GM12873 (cell line): ENCODE results near the gene PGK1.

Experiments used
- CTCF ChIP-seq: IDR thresholded peaks from 2 replicates; pipeline ENCODE4 v1.5.1; 2012; ENCODE audit warnings: low read depth, mild to moderate bottlenecking, moderate library complexity, low read length, control low read depth; ENCODE audit not compliant: insufficient read depth; ENCODE audit errors: missing control alignments

PGK1 gene

DNA sequence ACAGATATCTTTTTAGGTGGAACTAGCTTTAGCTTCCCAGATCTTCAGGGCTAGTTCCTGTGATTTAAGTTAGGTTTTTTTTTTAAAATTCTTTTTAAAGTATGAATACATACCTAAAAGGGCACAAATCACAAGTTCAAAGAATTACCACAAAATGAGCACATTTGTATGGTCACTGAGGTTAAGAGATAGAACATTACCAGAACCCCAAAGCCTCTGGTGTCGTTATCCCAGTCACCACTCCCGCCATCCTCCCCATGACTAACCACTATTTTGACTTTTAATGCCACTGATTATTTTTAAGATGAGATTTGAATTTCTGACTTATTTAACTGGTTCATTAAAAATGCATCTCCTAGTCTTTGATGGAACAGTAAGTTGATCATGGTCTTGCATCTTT lies 5.4 kb downstream of the PGK1 start:
- TF ChIP-seq CTCF = no peak

- no peak for TF ChIP-seq CTCF
Observed at GRCh38 chrX:78111140-78111931, 7.3 kb downstream of the PGK1 start.

DNA sequence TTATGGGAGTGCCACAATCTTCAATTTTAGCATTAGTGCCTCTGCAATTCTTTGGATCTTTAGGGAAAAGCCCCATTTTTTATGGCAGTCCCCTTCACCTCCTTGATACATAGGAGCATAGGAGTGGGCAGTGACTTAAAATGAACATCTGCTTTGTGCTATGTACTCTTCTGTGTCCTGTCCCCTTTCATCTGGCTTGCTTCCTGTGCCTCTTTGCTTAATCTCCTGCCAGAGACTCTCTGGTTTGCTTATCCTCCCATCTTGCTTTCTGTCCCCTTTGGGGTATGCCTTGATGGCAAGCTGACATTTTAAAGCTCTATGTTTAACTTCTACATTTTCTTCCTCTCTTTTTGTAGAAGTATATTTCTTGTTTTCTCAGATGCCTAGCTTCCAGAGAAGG lies 12.3 kb downstream of the PGK1 start:
- no peak for TF ChIP-seq CTCF

DNA sequence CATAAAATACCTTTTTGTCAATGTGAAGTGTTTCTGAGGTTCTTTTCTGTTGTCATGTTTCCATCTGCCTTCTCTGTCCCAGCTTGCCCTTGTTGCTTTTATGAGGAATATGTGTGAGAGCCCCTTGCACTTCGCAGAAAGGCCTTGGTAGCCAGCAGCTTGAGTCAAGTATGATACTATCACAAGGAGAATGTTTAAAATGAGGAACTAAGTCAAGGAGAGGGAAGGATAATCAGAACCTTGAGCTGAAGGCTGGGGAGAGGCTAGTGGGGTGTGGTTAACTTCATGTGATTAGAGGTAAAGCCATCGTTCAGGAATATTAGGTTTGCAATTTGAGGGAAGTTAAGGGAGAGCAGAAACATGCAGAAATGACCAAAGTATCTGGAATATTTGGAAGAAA lies 12.7 kb downstream of the PGK1 start:
- no peak for TF ChIP-seq CTCF

GRCh38 chrX:78118628-78119027 lies 14.6 kb downstream of the PGK1 start:
- TF ChIP-seq CTCF = no peak

DNA sequence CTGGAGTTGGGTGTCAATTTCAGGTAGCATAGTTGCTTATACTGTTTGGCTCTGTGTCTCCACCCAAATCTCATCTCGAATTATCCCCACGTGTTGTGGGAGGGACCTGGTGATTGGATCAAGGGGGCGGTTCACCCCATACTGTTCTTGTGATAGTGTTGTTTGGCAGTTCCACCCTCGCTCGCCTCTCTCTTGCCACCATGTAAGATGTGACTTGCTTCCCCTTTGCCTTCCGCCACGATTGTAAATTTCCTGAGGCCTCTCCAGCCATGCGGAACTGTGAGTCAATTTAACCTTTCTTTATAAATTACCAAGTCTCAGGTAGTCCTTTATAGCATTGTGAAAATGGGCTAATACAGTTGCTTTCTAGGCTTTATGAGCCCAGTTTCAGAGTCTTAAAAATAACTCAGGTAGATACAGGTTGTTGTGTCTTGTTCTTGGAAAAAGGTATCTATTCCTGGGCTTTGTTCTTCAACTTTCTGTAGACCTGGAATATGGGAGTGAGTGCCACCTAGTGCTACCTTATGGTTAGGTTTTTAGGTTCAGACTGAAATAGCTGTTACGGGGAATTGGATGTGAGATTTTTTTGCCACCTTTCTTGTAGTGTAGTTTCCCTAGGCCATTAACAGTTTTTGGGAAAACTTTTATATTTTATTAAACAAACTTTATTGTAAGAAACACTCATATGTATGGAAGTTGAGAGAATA lies 15.6 kb downstream of the PGK1 start:
- peak; percentile 31 for TF ChIP-seq CTCF

- no peak for TF ChIP-seq CTCF
Observed at GRCh38 chrX:78123190-78123589, 19.1 kb downstream of the PGK1 start.
